GM19193 (cell line): ENCODE data around the gene CD300E.

Experiments used
- POLR2A ChIP-seq: IDR thresholded peaks from 4 replicates; pipeline ENCODE4 v1.6.1; 2011; ENCODE audit not compliant: insufficient read depth, insufficient read length; ENCODE audit errors: extremely low read depth

The CD300E gene

DNA sequence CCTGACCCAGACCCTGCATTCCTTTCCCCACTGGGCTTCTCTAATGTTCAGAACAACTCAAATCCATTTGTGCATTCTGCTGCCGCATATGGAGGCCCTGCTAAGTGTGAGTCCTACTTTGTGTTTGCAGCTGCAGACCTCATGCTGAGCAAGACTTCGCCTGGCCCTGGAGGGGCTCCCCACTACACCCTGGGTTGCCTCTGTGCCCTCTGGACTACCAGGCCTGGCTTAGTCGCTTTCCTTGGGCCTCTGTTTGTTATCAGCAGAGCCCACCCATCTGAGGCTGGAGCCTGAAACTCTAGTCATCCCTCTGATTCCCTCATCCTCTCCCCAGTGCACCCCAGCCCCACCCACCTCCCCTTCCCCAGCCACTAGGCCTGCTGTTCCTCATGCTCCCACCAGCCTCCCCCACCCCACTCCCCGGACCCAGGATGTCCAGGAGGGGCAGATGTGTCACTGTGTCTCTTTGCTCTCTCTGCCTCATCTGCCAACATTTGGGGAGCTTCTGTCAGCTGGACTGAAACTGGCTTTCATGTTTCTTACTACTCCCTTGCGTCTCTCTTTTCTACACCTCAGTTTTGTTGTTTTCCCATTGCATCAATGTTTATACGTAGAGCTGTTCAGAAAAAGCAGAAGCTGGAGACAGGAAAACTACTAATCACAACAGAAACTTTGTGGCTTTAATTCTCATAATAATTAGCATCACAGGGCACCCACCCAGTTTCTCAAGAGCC, 17.9 kb upstream of the CD300E start:
- TF ChIP-seq POLR2A, result no peak

DNA sequence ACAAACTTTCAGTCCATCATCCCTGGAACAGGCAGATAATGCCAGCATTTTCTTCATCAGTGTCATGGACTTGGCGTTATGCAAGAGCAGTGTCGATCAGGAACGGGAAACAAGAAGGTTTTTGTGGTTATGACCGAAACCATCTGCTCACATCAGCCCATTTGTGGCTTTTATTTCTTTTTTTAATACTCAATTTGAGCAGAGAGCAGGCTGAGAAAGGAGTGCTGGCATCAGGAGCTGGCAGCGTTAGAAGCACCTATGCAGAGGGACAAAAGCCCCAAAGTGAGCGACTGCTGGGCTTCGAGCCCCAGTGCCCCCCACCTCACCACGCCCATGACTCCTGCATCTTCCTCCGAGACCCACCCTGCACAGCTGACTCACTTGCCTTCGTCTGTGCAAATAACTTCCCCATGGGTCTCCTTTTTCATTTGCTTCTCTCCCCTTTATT, 16.2 kb upstream of the CD300E start:
- TF ChIP-seq POLR2A, result no peak

DNA sequence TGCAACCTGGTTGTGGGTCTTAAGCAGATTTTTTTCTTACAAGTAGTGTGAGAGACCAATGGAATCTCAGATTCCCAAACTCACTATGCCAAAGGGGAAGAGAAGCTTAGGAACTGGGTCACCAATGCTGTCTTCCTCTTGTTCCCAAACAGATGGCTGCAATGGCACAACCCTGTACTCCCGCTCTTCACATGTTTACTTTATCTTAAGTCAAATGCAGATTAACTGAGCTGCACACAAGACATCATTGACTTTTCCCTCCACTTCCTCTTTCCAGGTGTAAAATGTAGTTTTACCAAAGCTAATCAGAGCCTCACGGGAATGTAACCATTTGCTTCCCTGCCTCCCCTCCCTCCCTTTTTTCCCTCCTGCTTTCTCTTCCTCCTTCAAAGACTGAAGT, 14.4 kb upstream of the CD300E start:
- TF ChIP-seq POLR2A, result no peak

DNA sequence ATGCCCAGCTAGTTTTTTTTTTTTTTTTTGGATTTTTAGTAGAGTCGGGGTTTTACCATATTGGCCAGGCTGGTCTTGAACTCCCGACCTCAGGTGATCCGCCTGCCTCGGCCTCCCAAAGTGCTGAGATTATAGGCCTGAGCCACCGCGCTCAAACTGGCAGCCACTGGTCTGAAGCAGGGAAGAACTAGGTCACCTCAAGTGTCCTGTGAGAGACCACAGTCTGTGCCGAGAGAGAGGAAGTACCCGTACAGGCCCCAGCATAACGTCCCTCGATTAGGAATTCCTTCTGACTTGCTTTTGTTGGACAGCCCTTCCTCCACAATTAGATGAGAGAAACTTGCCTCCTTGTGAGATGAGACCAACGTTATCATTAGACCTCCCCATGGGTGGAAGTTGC, 13.7 kb upstream of the CD300E start:
- no peak for TF ChIP-seq POLR2A

DNA sequence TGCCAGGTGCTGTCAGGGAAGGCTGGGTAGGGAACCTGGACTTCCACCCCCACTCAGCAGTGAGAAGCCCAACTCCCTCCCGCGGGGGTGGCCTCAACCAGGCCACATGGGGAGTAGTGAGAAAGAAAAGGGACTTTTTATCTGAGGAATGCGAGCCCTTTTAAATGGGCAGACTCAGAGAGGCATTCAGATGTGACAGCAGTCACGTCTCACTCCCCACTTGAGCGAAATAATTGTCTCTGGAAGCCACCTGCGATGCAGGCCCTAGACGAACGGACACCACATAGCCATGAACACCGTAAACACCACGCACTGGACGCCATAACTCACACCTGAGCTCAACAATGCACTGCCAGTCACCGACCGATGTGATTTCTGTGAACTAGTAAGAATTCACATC, 11.9 kb upstream of the CD300E start:
- no peak for TF ChIP-seq POLR2A

DNA sequence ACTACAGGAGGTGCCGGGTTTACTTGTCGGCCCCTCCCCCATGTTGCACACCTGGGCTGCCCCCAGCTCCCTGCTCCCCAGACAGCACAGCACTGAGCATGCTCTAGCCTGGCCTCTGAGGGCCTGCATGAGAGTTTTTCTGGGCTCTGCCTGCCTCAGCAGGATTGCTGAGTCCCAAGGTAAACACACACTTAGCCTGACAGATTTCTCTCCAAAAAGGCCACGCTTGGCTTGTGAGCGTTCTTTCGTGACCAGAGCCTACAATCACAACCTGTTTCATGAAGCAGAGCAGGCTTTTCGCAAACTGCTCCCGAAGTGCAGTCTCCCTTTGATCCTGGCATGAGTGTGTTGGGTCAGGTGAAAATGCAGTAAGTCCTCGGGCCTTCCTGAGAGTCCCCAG, 9.8 kb upstream of the CD300E start:
- TF ChIP-seq POLR2A, result no peak

DNA sequence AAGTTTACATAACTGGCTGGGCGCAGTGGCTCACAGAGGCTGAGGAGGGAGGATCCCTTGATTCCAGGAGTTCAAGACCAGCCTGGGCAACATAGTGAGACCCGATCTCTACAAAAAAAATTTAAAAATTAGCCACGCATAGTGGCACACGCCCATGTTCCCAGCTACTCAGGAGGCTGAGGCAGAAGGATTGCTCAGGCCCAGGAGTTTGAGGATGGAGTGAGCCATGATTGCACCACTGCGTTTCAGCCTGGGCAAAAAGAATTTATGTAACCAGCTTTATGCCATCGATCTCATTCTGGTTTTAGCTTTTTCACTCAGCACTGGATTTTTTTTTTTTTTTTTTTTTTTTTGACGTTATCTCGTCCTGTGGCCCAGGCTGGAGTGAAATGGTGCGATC, 9.1 kb upstream of the CD300E start:
- TF ChIP-seq POLR2A, result no peak

DNA sequence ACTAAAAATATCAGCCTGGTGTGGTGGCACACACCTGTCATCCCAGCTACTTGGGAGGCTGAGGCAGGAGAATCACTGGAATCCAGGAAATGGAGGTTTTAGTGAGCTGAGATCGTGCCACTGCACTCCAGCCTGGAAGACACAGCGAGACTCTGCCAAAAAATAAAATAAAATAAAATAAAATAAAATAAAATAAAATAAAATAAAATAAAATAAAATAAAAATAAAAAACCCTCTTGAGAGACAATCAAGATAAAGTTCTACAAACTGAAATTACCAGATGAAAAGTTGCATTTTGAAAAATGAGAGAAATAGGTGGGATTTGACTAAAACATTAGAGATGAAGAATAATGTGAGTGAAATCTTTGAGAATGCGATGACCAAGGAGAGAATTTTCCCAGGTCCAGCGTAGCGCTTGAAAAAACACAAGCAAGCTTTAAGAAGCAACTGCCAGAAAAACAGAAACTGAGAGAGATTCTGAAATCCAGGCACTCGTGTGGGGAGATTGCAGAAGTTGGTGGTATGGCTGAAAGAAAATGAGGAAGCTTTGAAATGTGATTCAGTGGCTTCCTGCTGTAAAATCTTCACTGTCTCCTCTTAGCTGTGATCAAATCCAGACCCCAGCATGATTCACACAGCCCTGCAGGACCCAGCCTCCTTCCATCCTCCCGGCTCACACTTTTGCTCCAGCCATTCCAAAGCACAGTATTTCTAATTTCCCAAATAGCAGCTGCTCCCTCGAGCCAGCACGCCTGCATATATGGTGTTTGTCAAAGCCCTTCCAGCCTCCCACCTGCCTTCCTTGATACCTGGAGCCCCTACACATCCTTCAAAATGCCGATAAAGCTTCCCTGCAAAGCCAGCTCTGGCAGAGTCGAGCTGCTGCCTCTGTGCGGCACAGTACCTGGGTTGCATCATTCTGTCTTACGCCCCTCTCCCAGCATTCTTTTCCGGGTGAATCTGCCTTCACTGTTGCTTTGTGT, 8.2 kb upstream of the CD300E start:
- TF ChIP-seq POLR2A, result no peak

DNA sequence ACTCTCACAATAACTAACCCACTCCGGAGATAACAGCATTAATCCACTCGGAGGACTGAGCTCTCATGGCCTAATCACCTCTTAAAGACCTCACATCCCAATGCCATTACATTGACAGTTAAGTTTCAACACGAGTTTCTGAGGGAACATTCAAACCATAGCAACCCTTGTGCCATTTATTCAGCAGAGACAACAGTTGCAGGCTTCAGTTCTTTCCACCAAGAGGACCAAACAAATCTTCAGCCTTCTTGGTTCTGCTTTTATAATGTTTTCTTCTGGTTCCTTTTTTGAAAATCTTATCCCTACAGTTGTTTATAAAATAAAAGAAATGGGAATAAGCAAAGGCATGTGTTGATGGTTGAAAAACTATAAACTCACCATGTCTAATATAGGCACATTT, 2.1 kb upstream of the CD300E start:
- no peak for TF ChIP-seq POLR2A

DNA sequence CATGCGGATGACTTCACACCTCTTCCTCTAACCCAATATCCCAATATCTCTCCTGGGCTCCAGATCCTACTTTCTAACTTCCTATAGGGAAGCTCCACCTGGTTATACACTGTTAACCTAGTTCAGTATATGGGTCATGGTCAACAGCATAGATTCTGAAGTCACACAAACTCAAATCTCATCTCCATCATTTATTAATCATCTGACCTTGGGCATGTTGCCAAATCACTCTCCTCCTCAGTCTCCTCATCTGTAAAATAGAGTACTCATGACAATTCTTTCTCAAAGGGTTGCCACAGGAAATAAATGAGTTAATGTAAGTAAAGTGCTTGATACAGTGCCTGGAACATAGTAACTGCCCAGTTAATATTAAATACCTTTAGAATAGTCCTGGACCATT, 593 bp upstream of the CD300E start:
- no peak for TF ChIP-seq POLR2A

DNA sequence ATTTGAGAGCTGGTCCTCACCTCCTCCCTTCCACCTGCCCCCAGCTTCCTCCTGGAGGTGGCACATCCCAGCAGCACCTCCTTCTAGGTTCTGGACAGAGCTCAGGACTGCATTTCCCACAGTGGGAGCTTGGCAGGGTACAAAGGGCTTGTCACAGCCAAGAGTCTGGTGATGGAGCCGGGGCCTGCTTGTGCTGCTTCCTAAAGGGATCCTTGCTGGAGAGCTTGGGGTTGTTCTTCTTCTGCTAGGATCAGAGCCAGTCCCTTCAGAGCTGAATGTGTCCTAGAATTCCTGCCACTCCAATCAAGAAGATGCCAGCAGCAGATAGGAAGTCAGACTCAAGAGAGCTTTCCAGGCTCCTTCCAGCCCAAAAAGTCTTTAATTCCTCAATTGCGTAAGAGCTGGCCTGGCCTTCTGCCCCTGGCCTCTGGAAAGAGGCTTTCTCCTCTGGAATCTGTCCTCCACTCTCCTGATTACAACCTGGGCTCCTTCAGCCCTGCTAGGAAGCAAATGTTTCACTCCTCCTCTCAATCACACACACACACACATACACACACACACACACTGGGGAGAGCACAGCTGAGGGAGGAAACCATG, 4.4 kb downstream of the CD300E start:
- no peak for TF ChIP-seq POLR2A

DNA sequence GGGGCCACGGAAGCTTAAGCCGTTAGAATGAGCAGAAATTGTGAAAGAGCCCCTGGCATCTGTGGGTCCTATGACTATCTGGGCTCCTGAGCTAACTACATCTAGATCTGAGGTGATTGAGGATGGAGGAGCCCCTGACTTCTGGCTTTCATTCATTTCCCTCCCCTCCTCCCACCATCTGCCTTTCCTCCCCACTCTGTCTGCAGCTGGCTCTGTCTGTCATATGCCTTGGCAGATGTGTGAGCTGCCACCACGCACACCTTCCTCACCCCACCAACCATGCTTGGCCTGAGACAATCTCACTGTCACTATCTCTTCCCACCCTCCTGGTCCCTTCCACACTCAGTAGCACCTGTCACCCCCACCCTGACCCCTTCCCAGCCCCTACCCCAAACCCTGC, 5.1 kb downstream of the CD300E start:
- TF ChIP-seq POLR2A, result no peak

DNA sequence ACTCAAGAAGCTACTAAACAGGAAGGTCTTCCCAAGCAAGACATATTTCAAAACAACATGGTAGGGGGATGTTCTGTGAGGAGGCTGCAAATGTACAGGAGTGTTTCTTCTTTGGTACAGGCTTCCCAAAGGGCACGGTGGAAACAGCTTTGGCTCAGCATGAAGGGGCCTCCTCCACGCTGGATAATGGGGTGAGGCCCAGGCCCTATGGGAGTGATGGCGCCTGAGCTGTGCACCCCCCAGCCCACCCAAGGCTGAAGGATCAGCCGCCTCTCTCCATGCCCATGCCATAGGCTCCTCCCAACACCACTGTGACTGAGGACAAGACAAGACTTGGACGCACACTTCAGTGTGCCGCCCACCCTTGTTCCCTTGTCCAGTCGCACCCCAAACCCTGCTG, 6.8 kb downstream of the CD300E start:
- TF ChIP-seq POLR2A, result no peak

DNA sequence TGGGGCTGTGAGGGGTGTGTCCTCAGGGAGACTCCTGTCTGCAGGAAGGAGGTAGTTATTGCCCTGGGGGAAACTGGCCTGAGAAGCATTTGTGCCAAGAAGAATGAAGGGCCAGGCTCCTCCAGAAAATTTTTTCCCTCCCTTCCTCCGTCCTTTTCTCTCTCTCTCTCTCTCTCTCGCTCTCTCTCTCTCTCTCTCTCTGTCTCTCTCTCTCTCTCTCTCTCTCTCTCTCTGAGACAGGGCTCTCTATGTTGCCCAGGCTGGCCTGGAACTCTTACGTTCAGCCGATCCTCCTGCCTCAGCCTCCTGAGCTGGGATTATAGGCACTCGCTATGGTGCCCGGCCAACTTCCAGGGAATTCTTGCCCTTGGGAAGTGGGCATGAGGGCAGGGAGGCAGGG, 11.5 kb downstream of the CD300E start:
- no peak for TF ChIP-seq POLR2A

DNA sequence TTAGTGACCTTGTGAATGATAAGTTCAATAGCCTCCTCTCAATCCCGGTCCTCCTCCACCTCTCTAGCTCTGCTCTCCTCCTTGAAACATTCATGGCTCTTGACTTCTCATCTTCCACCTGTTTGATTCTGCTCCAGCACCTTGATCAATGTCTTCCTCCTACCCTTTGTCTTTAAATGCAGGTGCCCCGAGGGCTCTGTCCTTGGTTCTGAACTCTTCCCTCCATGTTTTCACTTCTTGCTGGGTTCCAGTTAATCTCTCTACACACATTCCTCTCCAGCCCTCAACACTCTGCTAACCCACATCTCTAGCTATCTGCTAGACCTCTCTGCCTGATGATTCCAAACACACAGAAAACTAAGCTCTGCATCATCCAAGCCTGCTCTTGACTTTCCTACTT, 13.4 kb downstream of the CD300E start:
- no peak for TF ChIP-seq POLR2A
